GM20000 (cell line): ENCODE data around the gene SPC24.
"Not testable (repeated sequence)": the region's sequence is repeated elsewhere in the genome, so short reads cannot be mapped to it uniquely, and the experiment has no call there.

Source experiments
- DNase-seq: peaks from one replicate; pipeline ENCODE4 v3.0.0; 2012; ENCODE audit warnings: low spot score
- TF ChIP-seq, protein P1 (sequence below): IDR thresholded peaks from 2 replicates; pipeline ENCODE4 v1.5.1; 2012; ENCODE audit warnings: mild to moderate bottlenecking, control low read depth; ENCODE audit errors: extremely low read depth, missing control alignments

SPC24 gene

DNA sequence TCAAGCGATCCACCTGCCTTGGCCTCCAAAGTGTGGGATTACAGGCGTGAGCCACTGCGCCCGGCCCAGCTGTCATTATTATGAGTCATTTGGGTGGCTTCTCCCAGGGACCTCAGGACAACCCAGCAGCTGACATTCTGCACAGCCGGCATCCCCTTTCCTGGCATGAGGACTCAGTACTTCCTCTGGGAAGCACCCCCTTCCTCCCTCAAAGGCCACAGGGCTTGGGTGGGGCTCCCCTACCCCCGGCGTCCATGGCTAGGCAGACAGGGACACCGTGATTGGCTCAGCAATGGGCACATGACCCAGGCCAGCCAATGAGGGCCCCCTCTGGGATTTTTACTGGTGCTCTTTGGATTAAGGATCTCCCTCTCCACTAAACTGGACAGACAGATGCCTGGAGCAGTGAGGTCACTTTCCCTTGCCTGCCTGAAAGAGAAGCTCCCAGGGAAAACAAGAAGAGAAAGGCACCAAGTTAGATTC lies 35.7 kb upstream of the SPC24 start:
- DNase-seq: no peak

DNA sequence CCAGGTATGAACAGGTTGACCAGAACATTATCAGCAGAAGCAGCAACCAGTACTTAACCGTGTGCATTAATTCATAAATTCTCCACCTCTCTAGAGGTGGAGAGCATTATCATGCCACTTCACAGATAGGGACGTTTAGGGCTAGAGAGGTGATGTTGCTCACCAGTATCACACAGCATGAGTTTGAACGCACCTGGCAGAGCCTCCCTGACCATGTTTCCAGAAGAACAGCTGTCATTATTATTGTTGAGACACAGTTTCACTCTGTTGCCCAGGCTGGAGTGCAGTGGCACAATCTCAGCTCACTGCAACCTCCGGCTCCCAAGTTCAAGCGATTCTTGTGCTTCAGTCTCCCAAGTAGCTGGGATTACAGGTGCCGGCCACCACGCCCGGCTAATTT lies 34.9 kb upstream of the SPC24 start:
- TF ChIP-seq, protein P1, sequence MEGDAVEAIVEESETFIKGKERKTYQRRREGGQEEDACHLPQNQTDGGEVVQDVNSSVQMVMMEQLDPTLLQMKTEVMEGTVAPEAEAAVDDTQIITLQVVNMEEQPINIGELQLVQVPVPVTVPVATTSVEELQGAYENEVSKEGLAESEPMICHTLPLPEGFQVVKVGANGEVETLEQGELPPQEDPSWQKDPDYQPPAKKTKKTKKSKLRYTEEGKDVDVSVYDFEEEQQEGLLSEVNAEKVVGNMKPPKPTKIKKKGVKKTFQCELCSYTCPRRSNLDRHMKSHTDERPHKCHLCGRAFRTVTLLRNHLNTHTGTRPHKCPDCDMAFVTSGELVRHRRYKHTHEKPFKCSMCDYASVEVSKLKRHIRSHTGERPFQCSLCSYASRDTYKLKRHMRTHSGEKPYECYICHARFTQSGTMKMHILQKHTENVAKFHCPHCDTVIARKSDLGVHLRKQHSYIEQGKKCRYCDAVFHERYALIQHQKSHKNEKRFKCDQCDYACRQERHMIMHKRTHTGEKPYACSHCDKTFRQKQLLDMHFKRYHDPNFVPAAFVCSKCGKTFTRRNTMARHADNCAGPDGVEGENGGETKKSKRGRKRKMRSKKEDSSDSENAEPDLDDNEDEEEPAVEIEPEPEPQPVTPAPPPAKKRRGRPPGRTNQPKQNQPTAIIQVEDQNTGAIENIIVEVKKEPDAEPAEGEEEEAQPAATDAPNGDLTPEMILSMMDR: no peak
- DNase-seq: no peak

More for the DNA sequence above, 35.7 kb upstream of the SPC24 start:
- TF ChIP-seq, protein P1: no peak

DNA sequence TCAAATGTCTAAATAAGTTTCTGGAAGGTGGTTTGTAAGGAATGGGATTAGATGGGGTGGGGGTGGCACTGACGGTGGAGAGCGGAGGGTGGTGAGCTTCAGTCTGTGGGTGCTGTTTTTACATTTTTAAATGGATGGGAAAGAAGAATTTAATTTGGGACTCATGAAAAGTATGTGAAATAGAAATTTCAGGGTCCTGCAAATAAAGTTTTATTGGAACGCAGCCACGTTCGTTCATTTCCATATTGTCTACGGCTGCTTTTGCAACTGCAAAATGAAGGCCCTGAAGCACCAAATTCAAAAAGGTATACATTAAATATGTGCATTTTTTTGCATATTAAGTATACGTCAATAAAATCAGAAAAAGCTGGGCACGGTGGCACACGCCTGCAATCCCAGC lies 31.9 kb upstream of the SPC24 start:
- no peak for DNase-seq
- TF ChIP-seq, protein P1: no peak

GRCh38 chr19:11182994-11183393 lies 27.4 kb upstream of the SPC24 start:
- no peak for DNase-seq
- TF ChIP-seq, protein P1: no peak

- no peak for DNase-seq
- TF ChIP-seq, protein P1: no peak
Measured at GRCh38 chr19:11181488-11181887, 25.9 kb upstream of the SPC24 start.

- not testable (repeated sequence) for DNase-seq
Measured at GRCh38 chr19:11180975-11181374, 25.4 kb upstream of the SPC24 start.

GRCh38 chr19:11180346-11180745 lies 24.8 kb upstream of the SPC24 start:
- peak; percentile 13 for DNase-seq
- TF ChIP-seq, protein P1: no peak

GRCh38 chr19:11179716-11180297 lies 24.2 kb upstream of the SPC24 start:
- peak; percentile 84 for DNase-seq
- TF ChIP-seq, protein P1: no peak

GRCh38 chr19:11179145-11179465 lies 23.5 kb upstream of the SPC24 start:
- not testable (repeated sequence) for DNase-seq
